Activated naive CD4-positive, alpha-beta T cell treated with anti-CD3 and anti-CD28 coated beads, Interleukin-2, amount 50 U/mL, for 72 hours (primary cell): ENCODE results near the gene ADAMTS17. TPM values are rescaled to one million over a fixed set of nuclear protein-coding genes. Genes with fewer than 3 reads are reported as not detected.
"Not testable (repeated sequence)": the region's sequence is repeated elsewhere in the genome, so short reads cannot be mapped to it uniquely, and the experiment has no call there.

ENCODE experiments used
- ATAC-seq, 2 donors: fragments of 150-1000 bp; cut with Tn5 transposase; 2 replicates each; pipeline ENCODE4 v1.10.0; 2021; ENCODE audit warnings: mild to moderate bottlenecking in 2 of 2, moderate library complexity in 2 of 2
- DNase-seq, 2 donors: peaks; one replicate each; pipeline ENCODE4 v3.0.0; 2021 to 2022; ENCODE audit warnings: low spot score in 2 of 2
- H3K27ac Mint-ChIP-seq, 2 donors: one replicate each; pipeline ENCODE4 v1.8.0; 2022; ENCODE audit warnings: mild to moderate bottlenecking in 2 of 2, mixed read lengths in 2 of 2
- H3K36me3 Mint-ChIP-seq, 2 donors: one replicate each; pipeline ENCODE4 v1.8.0; 2022; ENCODE audit warnings: mixed read lengths in 2 of 2
- H3K9me3 Mint-ChIP-seq, 2 donors: one replicate each; pipeline ENCODE4 v1.8.0; 2022; ENCODE audit warnings: mixed read lengths in 2 of 2
- total RNA-seq, 2 donors: library from RNA; stranded (reverse); gene quantifications; one replicate each; pipeline ENCODE4 v1.2.3, GENCODE V29; 2022

Gene ADAMTS17
- total RNA-seq, 2 donors from 2014 or later: 0.19 to 1.5 TPM

- DNase-seq: no peak
- no peak for ATAC-seq
Observed at GRCh38 chr15:100081454-100081853, 260.3 kb downstream of the ADAMTS17 start.

GRCh38 chr15:100078511-100079220, 263.1 kb downstream of the ADAMTS17 start:
- Mint-ChIP-seq H3K27ac (no peak overlapping the region), H3K36me3 (no peaks in the 10 kb centered on the region), H3K9me3 (no peaks in the 10 kb centered on the region)
- DNase-seq (no peak), ATAC-seq (no peak)

More at GRCh38 chr15:100081454-100081853, 260.3 kb downstream of the ADAMTS17 start:
- Mint-ChIP-seq H3K27ac (no peak overlapping the region), H3K9me3 (no peaks in the 10 kb centered on the region), H3K36me3 (peaks cover 0 to 12% of the 10 kb centered on the region in 2 donors)

GRCh38 chr15:100075229-100075628, 266.5 kb downstream of the ADAMTS17 start:
- Mint-ChIP-seq H3K9me3 (no peaks in the 10 kb centered on the region), H3K36me3 (peaks cover 0 to 5% of the 10 kb centered on the region in 2 donors), H3K27ac (no peak overlapping the region)
- DNase-seq (no peak), ATAC-seq (no peak)

- no peak overlapping the region for H3K27ac Mint-ChIP-seq
- H3K9me3 Mint-ChIP-seq: peaks cover 0 to 2% of the 10 kb centered on the region in 2 donors
- peaks cover 4 to 7% of the 10 kb centered on the region in 2 donors for H3K36me3 Mint-ChIP-seq
- no peak for DNase-seq
- no peak for ATAC-seq
Observed at GRCh38 chr15:100073982-100074381, 267.8 kb downstream of the ADAMTS17 start.

- H3K9me3 Mint-ChIP-seq, ATAC-seq, DNase-seq, H3K27ac Mint-ChIP-seq: not testable (repeated sequence)
- peaks cover 4 to 16% of the 10 kb centered on the region in 2 donors for H3K36me3 Mint-ChIP-seq
Observed at GRCh38 chr15:100066521-100067280, 275.1 kb downstream of the ADAMTS17 start.

- ATAC-seq (no peak), DNase-seq (no peak)
- no peaks in the 10 kb centered on the region for H3K9me3 Mint-ChIP-seq
- no peak overlapping the region for H3K27ac Mint-ChIP-seq
- H3K36me3 Mint-ChIP-seq: no peaks in the 10 kb centered on the region
Observed at GRCh38 chr15:100061944-100062343, 279.8 kb downstream of the ADAMTS17 start.

GRCh38 chr15:100060276-100060926, 281.4 kb downstream of the ADAMTS17 start:
- ATAC-seq: no peak
- no peaks in the 10 kb centered on the region for H3K9me3 Mint-ChIP-seq
- H3K27ac Mint-ChIP-seq: no peak overlapping the region
- no peaks in the 10 kb centered on the region for H3K36me3 Mint-ChIP-seq
- no peak for DNase-seq

GRCh38 chr15:100059521-100059920, 282.3 kb downstream of the ADAMTS17 start:
- DNase-seq: no peak
- no peak for ATAC-seq
- no peaks in the 10 kb centered on the region for H3K36me3 Mint-ChIP-seq
- H3K27ac Mint-ChIP-seq: no peak overlapping the region
- H3K9me3 Mint-ChIP-seq: no peaks in the 10 kb centered on the region

- H3K27ac Mint-ChIP-seq: no peak overlapping the region
- DNase-seq: no peak
- H3K36me3 Mint-ChIP-seq: no peaks in the 10 kb centered on the region
- no peak for ATAC-seq
- no peaks in the 10 kb centered on the region for H3K9me3 Mint-ChIP-seq
Observed at GRCh38 chr15:100059094-100059493, 282.7 kb downstream of the ADAMTS17 start.

- ATAC-seq: no peak
- Mint-ChIP-seq H3K9me3 (no peaks in the 10 kb centered on the region), H3K27ac (peak overlapping the region in 1 of 2 donors; percentile 19), H3K36me3 (no peaks in the 10 kb centered on the region)
- no peak for DNase-seq
Observed at GRCh38 chr15:100058458-100058857, 283.3 kb downstream of the ADAMTS17 start.

GRCh38 chr15:100057281-100057680, 284.5 kb downstream of the ADAMTS17 start:
- H3K36me3 Mint-ChIP-seq: no peaks in the 10 kb centered on the region
- no peak for ATAC-seq
- H3K9me3 Mint-ChIP-seq: no peaks in the 10 kb centered on the region
- DNase-seq: no peak
- no peak overlapping the region for H3K27ac Mint-ChIP-seq

- DNase-seq: no peak
- ATAC-seq: no peak
- Mint-ChIP-seq H3K36me3 (no peaks in the 10 kb centered on the region), H3K27ac (no peak overlapping the region), H3K9me3 (no peaks in the 10 kb centered on the region)
Observed at GRCh38 chr15:100056411-100057072, 285.2 kb downstream of the ADAMTS17 start.

GRCh38 chr15:100055821-100056220, 286.0 kb downstream of the ADAMTS17 start:
- DNase-seq: no peak
- ATAC-seq: no peak
- H3K9me3 Mint-ChIP-seq: no peaks in the 10 kb centered on the region
- H3K36me3 Mint-ChIP-seq: no peaks in the 10 kb centered on the region
- H3K27ac Mint-ChIP-seq: no peak overlapping the region

- ATAC-seq (no peak), DNase-seq (no peak)
- Mint-ChIP-seq H3K27ac (no peak overlapping the region), H3K36me3 (no peaks in the 10 kb centered on the region), H3K9me3 (no peaks in the 10 kb centered on the region)
Observed at GRCh38 chr15:100054539-100054938, 287.2 kb downstream of the ADAMTS17 start.

- ATAC-seq (no peak), DNase-seq (no peak)
- Mint-ChIP-seq H3K36me3 (no peaks in the 10 kb centered on the region), H3K9me3 (no peaks in the 10 kb centered on the region), H3K27ac (no peak overlapping the region)
Observed at GRCh38 chr15:100053474-100054121, 288.2 kb downstream of the ADAMTS17 start.

GRCh38 chr15:100052716-100053473, 288.9 kb downstream of the ADAMTS17 start:
- H3K9me3 Mint-ChIP-seq: no peaks in the 10 kb centered on the region
- peaks cover 4% of the 10 kb centered on the region in 2 donors for H3K36me3 Mint-ChIP-seq
- DNase-seq: no peak
- no peak overlapping the region for H3K27ac Mint-ChIP-seq
- ATAC-seq: no peak
